GM12878 (cell line): Measurements from ENCODE around the gene BCAS4. TPM values are rescaled to one million over a fixed set of nuclear protein-coding genes. Genes with fewer than 3 reads are reported as not detected.

Experiments
- ATAC-seq: fragments of 200-7000 bp; cut with Tn5 transposase; 3 replicates; pipeline ENCODE4 v1.9.1; 2020; ENCODE audit warnings: mild to moderate bottlenecking, moderate library complexity
- BruUV-seq: library from RNA; stranded (reverse); fragments of 400-500 nt; replicated peaks from 2 replicates; lab custom pipeline; 2021; lab: Mats Ljungman, UMichigan
- CTCF ChIA-PET: fragments of 300-600 bp; sonication (Branson Sonifier 250); formaldehyde crosslinking; extraction: SDS; loops from one replicate; lab custom pipeline; 2021; ENCODE audit warnings: inconsistent platforms; lab: Yijun Ruan, JAX
- POLR2A ChIA-PET: fragments of 350-600 bp; formaldehyde crosslinking; extraction: SDS; loops from one replicate; lab custom pipeline; 2021; ENCODE audit warnings: inconsistent platforms; lab: Charles Lee
- RAD21 ChIA-PET: fragments of 300-600 bp; sonication (Branson Sonifier 250); formaldehyde crosslinking; loops from one replicate; lab custom pipeline; 2023; ENCODE audit warnings: antibody characterized with exemption; ENCODE audit not compliant: unreplicated experiment; lab: Charles Lee
- SMC1A ChIA-PET: fragments of 300-600 bp; sonication (Branson Sonifier 250); formaldehyde crosslinking; loops from one replicate; lab custom pipeline; 2023; ENCODE audit not compliant: unreplicated experiment, uncharacterized antibody; lab: Charles Lee
- DNase-seq: peaks from one replicate; pipeline ENCODE4 v3.0.0-alpha.2; 2011; ENCODE audit warnings: low read depth, low spot score
- FAIRE-seq: peaks from 3 replicates; lab custom pipeline; 2011; peaks lifted over from hg19 to GRCh38; lab: Jason Lieb, UNC
- H2AFZ ChIP-seq: 2 replicates; pipeline ENCODE4 v1.6.0; 2011; ENCODE audit warnings: low read depth, low read length, control low read depth; ENCODE audit not compliant: control insufficient read depth
- H3K27ac ChIP-seq: 2 replicates; pipeline ENCODE4 v1.5.1; 2011; ENCODE audit warnings: control low read depth; ENCODE audit not compliant: control insufficient read depth, insufficient read depth
- H3K27me3 ChIP-seq, 2 experiments: replicated peaks in 1 of 2; 2 replicates each; pipeline versions ENCODE4 v1.6.0 to v1.6.1; 2011; ENCODE audit warnings: low read length in 1 of 2; ENCODE audit not compliant: control insufficient read depth in 2 of 2, insufficient read depth in 2 of 2
- H3K36me3 ChIP-seq, 2 experiments: 2 replicates each; pipeline ENCODE4 v1.5.1; 2011; ENCODE audit warnings: low read length in 1 of 2; ENCODE audit not compliant: control insufficient read depth in 2 of 2, insufficient read depth in 2 of 2
- H3K4me1 ChIP-seq: 2 replicates; pipeline ENCODE4 v1.6.1; 2011; ENCODE audit warnings: mild to moderate bottlenecking, low read length, moderate library complexity, mixed read lengths; ENCODE audit not compliant: control insufficient read depth, insufficient read depth
- H3K4me2 ChIP-seq: 2 replicates; pipeline ENCODE4 v1.6.0; 2011; ENCODE audit warnings: control low read depth; ENCODE audit not compliant: control insufficient read depth, insufficient read depth
- H3K4me3 ChIP-seq: fragments of 200-600 bp; sonication (generic); 2 replicates; pipeline ENCODE4 v1.5.1; 2016
- H3K79me2 ChIP-seq: 2 replicates; pipeline ENCODE4 v1.6.0; 2011; ENCODE audit warnings: low read length; ENCODE audit not compliant: control insufficient read depth, insufficient read depth
- H3K9ac ChIP-seq: 2 replicates; pipeline ENCODE4 v1.8.0; 2011; ENCODE audit warnings: low read length, control low read depth, mixed read lengths; ENCODE audit not compliant: control insufficient read depth, insufficient read depth
- H3K9me3 ChIP-seq: replicated peaks from 3 replicates; pipeline ENCODE4 v1.5.1; 2011; ENCODE audit warnings: mild to moderate bottlenecking, low read length; ENCODE audit not compliant: control insufficient read depth, insufficient read depth
- H4K20me1 ChIP-seq: 2 replicates; pipeline ENCODE4 v1.6.0; 2011; ENCODE audit not compliant: control insufficient read depth, insufficient read depth
- CBX5 ChIP-seq: sonication (generic); IDR thresholded peaks from 2 replicates; pipeline ENCODE4 v1.6.1; 2016; ENCODE audit warnings: low read depth, moderate library complexity, mild to moderate bottlenecking, inconsistent platforms
- FOXK2 ChIP-seq: fragments of 450-650 bp; IDR thresholded peaks from 2 replicates; pipeline ENCODE4 v1.6.1; 2017; ENCODE audit warnings: mild to moderate bottlenecking, moderate library complexity
- POLR2A ChIP-seq: IDR thresholded peaks from 2 replicates; pipeline ENCODE4 v1.6.1; 2011; ENCODE audit warnings: low read depth, mild to moderate bottlenecking, low read length
- POU2F2 ChIP-seq: IDR thresholded peaks from 3 replicates; pipeline ENCODE4 v1.6.1; 2011; ENCODE audit warnings: low read depth, mild to moderate bottlenecking, low read length, borderline replicate concordance
- SMAD1 ChIP-seq: fragments of 450-650 bp; IDR thresholded peaks from 2 replicates; pipeline ENCODE4 v1.6.1; 2018; ENCODE audit warnings: mild to moderate bottlenecking, low read depth; ENCODE audit not compliant: partially characterized antibody
- SMAD5 ChIP-seq: IDR thresholded peaks from 2 replicates; pipeline ENCODE4 v1.6.1; 2016; ENCODE audit warnings: antibody characterized with exemption, low read depth
- WGBS: methylation state at CpG from one replicate; pipeline ENCODE4 v1.1.6; 2016; ENCODE audit warnings: low lambda C conversion rate; ENCODE audit not compliant: insufficient replicate concordance, insufficient coverage; ENCODE audit errors: missing lambda C conversion rate; 5-methylcytosine and 5-hydroxymethylcytosine counted together
- in situ Hi-C: fragments of 300-500 bp; cut with MboI; formaldehyde crosslinking; loops from 9 replicates; pipeline ENCODE4 v1.14.3; 2018; ENCODE audit warnings: mixed read lengths
- intact Hi-C: fragments of 100-400 bp; cut with micrococcal nuclease; formaldehyde crosslinking; loops from one replicate; pipeline ENCODE4 v1.14.2; 2022; ENCODE audit not compliant: unreplicated experiment
- polyA plus RNA-seq, 11 experiments: library from polyadenylated mRNA; depleted of rRNA in 4 of 11; unstranded in 6 of 11; stranded (reverse) in 5 of 11; fragments of >200 nt; fragmentation: Nextera tagmentation in 4 of 11; fragmentation: Illumina TruSeq in 1 of 11; extraction: Ambion mirVana in 4 of 11; extraction: Trizol in 1 of 11; gene quantifications; 1 replicate in 1 of 11; 2 replicates in 10 of 11; pipeline versions ENCODE4 v1.2.1 to v1.2.3, GENCODE V29; 2011 to 2016; ENCODE audit warnings: inconsistent platforms in 2 of 11, missing spikeins in 2 of 11, low read depth in 1 of 11
- total RNA-seq, 4 experiments: library from RNA; depleted of rRNA in 3 of 4; stranded (reverse); fragments of >200 nt in 3 of 4; fragmentation: Illumina TruSeq in 1 of 4; extraction: Trizol in 1 of 4; gene quantifications; 2 replicates each; pipeline versions ENCODE4 v1.2.1 to v1.2.3, GENCODE V29; 2013 to 2021
- TF ChIP-seq, protein P1 (sequence below): IDR thresholded peaks from 2 replicates; pipeline ENCODE4 v1.6.1; 2012; ENCODE audit warnings: mild to moderate bottlenecking, low read depth, low read length
- TF ChIP-seq, protein P2 (sequence below): fragments of 450-650 bp; IDR thresholded peaks from 2 replicates; pipeline ENCODE4 v1.6.1; 2017; ENCODE audit warnings: mild to moderate bottlenecking, low read depth, inconsistent platforms; ENCODE audit not compliant: poor library complexity, severe bottlenecking
- TF ChIP-seq, protein P3 (sequence below): fragments of 450-650 bp; formaldehyde crosslinking; IDR thresholded peaks from 2 replicates; pipeline ENCODE4 v1.4.0; 2022; ENCODE audit warnings: mild to moderate bottlenecking, moderate library complexity

Gene BCAS4
- total and polyA plus RNA-seq, 10 of the 15 experiments (the other 5 are each of a cell fraction or from before 2014, with no cell fraction given), result 14.8 to 214 (median 65.3) TPM

DNA sequence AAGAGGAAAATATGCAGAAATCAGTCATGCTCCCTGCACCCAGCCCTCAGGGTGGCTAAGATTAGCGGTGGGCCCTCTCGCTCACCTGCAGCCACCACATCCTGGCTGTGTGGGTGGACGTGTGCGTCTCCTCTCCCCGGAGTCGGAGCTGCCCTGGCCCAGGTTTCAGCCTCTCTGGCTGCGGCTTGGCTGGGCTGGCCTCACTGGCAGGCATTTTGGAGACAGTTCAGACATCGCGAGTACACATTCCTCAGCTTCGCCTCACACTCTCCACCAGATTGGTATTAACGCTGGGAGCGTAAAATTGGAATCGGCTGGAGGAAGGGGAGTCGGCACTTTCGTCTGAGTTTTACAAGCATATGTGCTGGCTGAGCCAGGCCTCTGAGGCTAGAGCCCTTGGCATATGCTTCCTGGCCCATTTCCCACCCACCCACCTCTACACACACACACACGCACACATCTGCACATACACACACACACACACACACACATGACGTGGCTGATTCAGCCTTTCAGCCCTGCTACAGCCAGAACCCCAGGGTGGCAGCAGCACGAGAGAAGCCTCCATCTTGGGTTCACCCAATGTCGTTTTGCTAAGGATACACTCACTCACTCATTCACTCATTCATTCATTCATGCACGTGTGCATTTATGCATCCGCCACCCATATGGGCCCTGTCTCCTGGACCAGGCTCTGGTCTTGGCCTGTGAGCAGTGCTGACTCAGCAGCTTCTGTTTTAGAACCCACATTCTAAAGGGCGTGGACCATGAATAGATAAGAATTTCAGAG, 42.9 kb downstream of the BCAS4 start (continued):
- TF ChIP-seq, protein P1, sequence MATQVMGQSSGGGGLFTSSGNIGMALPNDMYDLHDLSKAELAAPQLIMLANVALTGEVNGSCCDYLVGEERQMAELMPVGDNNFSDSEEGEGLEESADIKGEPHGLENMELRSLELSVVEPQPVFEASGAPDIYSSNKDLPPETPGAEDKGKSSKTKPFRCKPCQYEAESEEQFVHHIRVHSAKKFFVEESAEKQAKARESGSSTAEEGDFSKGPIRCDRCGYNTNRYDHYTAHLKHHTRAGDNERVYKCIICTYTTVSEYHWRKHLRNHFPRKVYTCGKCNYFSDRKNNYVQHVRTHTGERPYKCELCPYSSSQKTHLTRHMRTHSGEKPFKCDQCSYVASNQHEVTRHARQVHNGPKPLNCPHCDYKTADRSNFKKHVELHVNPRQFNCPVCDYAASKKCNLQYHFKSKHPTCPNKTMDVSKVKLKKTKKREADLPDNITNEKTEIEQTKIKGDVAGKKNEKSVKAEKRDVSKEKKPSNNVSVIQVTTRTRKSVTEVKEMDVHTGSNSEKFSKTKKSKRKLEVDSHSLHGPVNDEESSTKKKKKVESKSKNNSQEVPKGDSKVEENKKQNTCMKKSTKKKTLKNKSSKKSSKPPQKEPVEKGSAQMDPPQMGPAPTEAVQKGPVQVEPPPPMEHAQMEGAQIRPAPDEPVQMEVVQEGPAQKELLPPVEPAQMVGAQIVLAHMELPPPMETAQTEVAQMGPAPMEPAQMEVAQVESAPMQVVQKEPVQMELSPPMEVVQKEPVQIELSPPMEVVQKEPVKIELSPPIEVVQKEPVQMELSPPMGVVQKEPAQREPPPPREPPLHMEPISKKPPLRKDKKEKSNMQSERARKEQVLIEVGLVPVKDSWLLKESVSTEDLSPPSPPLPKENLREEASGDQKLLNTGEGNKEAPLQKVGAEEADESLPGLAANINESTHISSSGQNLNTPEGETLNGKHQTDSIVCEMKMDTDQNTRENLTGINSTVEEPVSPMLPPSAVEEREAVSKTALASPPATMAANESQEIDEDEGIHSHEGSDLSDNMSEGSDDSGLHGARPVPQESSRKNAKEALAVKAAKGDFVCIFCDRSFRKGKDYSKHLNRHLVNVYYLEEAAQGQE, result no peak
- TF ChIP-seq FOXK2 (no peak), POLR2A (peak; percentile 63)

DNA sequence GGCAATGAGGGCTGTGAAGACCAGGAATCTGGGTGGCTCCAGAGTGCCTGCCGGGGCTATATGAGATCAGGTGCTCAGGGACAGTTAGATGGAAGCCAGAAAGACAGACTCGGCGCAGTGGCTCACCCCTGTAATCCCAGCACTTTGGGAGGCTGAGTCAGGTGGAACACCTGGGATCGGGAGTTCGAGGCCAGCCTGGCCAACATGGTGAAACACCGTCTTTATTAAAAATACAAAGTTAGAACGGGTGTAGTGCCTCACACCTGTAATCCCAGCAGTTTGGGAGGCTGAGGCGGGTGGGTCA, 43.4 kb downstream of the BCAS4 start:
- H3K27ac ChIP-seq, result peak overlapping the region; percentile 64
- no peak for DNase-seq
- no peak overlapping the region for H3K4me2 ChIP-seq
- CTCF ChIA-PET, result interaction anchor here (1.1 to 2.0 kb wide), 4 partner anchors 14 to 90 kb away, joined by 3 to 8 read pairs (median 4); partner anchors contain the start of gene BCAS4
- no TSS peak for BruUV-seq
- H3K4me1 ChIP-seq, result peaks cover 28% of the 10 kb centered on the region
- H3K36me3 ChIP-seq, result peaks cover 9 to 11% of the 10 kb centered on the region in 2 experiments
- H3K9me3 ChIP-seq, result no peaks in the 10 kb centered on the region
- no peaks in the 10 kb centered on the region for H3K27me3 ChIP-seq
- POLR2A ChIA-PET, result no interaction called here
- ATAC-seq, result no peak
- H3K4me3 ChIP-seq, result no peak overlapping the region
- H3K9ac ChIP-seq, result no peak overlapping the region; the same call in 1 of the 2 replicates
- TF ChIP-seq POU2F2, result no peak
- TF ChIP-seq CBX5, result no peak
- TF ChIP-seq, protein P2, sequence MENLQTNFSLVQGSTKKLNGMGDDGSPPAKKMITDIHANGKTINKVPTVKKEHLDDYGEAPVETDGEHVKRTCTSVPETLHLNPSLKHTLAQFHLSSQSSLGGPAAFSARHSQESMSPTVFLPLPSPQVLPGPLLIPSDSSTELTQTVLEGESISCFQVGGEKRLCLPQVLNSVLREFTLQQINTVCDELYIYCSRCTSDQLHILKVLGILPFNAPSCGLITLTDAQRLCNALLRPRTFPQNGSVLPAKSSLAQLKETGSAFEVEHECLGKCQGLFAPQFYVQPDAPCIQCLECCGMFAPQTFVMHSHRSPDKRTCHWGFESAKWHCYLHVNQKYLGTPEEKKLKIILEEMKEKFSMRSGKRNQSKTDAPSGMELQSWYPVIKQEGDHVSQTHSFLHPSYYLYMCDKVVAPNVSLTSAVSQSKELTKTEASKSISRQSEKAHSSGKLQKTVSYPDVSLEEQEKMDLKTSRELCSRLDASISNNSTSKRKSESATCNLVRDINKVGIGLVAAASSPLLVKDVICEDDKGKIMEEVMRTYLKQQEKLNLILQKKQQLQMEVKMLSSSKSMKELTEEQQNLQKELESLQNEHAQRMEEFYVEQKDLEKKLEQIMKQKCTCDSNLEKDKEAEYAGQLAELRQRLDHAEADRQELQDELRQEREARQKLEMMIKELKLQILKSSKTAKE, result no peak
- TF ChIP-seq SMAD5, result no peak
- TF ChIP-seq, protein P3, sequence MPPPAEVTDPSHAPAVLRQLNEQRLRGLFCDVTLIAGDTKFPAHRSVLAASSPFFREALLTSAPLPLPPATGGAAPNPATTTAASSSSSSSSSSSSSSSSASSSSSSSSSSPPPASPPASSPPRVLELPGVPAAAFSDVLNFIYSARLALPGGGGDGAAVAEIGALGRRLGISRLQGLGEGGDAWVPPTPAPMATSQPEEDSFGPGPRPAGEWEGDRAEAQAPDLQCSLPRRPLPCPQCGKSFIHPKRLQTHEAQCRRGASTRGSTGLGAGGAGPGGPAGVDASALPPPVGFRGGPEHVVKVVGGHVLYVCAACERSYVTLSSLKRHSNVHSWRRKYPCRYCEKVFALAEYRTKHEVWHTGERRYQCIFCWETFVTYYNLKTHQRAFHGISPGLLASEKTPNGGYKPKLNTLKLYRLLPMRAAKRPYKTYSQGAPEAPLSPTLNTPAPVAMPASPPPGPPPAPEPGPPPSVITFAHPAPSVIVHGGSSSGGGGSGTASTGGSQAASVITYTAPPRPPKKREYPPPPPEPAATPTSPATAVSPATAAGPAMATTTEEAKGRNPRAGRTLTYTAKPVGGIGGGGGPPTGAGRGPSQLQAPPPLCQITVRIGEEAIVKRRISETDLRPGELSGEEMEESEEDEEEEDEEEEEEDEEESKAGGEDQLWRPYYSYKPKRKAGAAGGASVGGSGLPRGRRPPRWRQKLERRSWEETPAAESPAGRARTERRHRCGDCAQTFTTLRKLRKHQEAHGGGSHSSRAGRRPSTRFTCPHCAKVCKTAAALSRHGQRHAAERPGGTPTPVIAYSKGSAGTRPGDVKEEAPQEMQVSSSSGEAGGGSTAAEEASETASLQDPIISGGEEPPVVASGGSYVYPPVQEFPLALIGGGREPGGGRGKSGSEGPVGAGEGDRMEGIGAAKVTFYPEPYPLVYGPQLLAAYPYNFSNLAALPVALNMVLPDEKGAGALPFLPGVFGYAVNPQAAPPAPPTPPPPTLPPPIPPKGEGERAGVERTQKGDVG (CRISPR knock-in tag), result no peak
- no peak for TF ChIP-seq SMAD1
- TF ChIP-seq, all 136 proteins: peak for 0
- WGBS, result 96% methylated on average over 8 of the region's 8 CpGs
- no peak for FAIRE-seq
- intact Hi-C loops (no loop called here), in situ Hi-C loops (no loop called here)
- SMC1A ChIA-PET, result interaction anchor here (2.1 kb wide), 1 partner anchor 19 kb away, joined by 6 read pairs; no protein-coding TSS in a partner anchor
- Histone ChIP-seq H4K20me1 (no peaks in the 10 kb centered on the region), H2AFZ (no peak overlapping the region), H3K79me2 (no peaks in the 10 kb centered on the region; the same call in none of the 2 replicates)
- RAD21 ChIA-PET, result interaction anchor here (1.8 kb wide), 1 partner anchor 44 kb away, joined by 5 read pairs; the partner anchor contains the start of gene BCAS4
